NCI-H524 treated with DMSO at 0.1 percent for 48 hours (cell line): Measurements from ENCODE around the gene SLC2A10.

Experiments used
- DNase-seq: peaks from one replicate; lab custom pipeline; 2025; lab: John Stamatoyannopoulos, UW

Gene SLC2A10

GRCh38 chr20:46703435-46703834 is 6.0 kb upstream of the SLC2A10 start:
- DNase-seq, result no peak

- no peak for DNase-seq
Measured at GRCh38 chr20:46704714-46705377, 4.6 kb upstream of the SLC2A10 start.

GRCh38 chr20:46705378-46705729 is 4.1 kb upstream of the SLC2A10 start:
- no peak for DNase-seq

GRCh38 chr20:46706242-46706641 is 3.2 kb upstream of the SLC2A10 start:
- DNase-seq, result no peak

- no peak for DNase-seq
Measured at GRCh38 chr20:46708172-46708860, 1.1 kb upstream of the SLC2A10 start.

- no peak for DNase-seq
Measured at GRCh38 chr20:46709055-46709458, 392 bp upstream of the SLC2A10 start.

GRCh38 chr20:46710153-46710913 is 884 bp downstream of the SLC2A10 start:
- no peak for DNase-seq

GRCh38 chr20:46712056-46712636 is 2.7 kb downstream of the SLC2A10 start:
- DNase-seq, result peak; percentile 32

- DNase-seq, result no peak
Measured at GRCh38 chr20:46713957-46714834, 4.7 kb downstream of the SLC2A10 start.

GRCh38 chr20:46715292-46715756 is 5.9 kb downstream of the SLC2A10 start:
- no peak for DNase-seq

DNA sequence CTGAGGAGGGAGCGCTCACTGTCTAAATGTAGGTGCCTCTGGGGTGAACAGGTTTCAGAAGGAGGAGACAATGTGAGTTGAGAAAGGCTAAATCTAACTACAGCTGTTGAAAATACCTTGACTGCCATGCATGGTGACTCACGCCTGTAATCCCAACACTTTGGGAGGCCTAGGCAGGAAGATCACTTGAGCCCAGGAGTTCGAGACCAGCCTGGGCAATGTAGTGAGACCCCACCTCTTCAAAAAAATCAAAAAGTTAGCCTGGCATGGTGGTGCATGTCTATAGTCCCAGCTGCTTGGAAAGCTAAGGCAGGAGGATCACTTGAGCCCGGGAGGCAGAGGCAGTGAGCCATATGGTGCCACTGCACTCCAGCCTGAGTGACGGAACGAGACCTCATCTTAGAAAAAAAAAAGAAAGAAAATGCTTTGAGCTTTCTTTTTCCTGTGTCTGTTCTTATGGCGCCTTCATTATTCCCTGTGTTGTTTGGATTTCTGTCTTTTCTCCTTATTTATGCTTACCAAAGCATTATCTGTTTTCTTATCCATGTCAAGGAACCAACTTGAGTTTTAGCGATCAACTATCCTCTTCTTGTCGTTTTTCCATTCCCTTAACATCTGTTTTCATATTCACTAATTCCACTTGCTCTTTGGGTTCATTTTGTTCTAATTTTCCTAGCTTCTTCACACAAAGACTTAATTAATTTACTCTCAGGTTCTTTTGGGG is 8.5 kb downstream of the SLC2A10 start:
- DNase-seq, result peak; percentile 57

DNA sequence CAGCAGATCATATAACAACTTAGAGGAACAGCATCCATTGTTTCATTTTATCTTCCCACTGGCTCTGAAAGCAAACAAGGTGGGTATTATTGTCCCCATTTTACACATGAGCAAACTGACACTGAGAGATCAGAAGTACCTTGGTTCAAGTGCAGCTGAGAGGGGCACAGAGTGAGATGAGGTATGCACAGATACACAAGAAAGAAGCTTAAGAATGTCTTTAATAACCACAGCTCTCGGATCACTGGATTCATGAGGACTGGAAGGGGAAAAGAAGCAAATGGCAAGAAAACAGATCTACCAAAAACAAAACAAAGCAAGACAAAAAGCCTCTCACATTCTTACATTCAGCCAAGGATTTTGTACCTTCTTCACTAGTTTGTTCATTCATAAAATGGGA is 10.6 kb downstream of the SLC2A10 start:
- DNase-seq, result no peak

- DNase-seq, result no peak
Measured at GRCh38 chr20:46720776-46721425, 11.5 kb downstream of the SLC2A10 start.

- DNase-seq, result no peak
Measured at GRCh38 chr20:46721476-46721875, 12.0 kb downstream of the SLC2A10 start.

DNA sequence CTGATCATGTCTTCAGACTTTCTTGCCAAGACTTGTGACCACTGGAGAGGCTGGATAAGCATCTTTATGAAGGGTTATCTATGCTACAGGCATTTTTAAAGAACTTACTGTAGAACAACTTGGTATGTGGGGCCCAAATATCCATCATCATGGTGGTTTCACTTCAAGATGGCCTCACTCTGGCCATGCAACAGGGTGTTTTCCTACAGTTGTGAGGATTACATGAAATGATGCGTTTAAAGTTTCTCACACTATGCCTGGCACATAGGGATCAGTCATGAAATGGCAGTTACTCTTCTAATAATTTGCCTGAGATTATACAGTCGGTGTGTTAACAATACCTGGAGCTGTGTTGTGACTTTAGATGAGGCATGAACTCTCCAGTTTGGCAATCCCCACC is 13.0 kb downstream of the SLC2A10 start:
- DNase-seq, result no peak

DNA sequence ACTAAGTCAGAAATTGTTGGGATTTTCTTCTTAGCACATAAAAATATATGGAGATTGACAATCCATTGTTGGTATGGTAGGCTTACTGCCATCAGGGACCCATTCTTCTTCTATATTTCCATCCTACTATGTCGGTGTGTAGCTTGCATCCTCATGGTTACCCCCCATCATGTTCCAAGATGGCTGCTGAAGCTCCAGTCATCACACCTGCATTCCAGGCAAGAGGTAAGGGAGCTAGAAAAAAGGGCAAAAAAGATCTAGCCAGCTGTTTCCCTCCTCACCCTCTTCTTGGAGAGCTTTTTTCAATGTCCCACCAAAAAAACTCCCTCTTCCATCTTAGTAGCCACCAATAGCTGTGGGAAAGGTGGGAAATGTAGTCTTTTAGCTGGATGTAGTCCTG is 13.6 kb downstream of the SLC2A10 start:
- DNase-seq, result no peak

- no peak for DNase-seq
Measured at GRCh38 chr20:46724343-46724959, 15.0 kb downstream of the SLC2A10 start.

- no peak for DNase-seq
Measured at GRCh38 chr20:46725186-46726165, 16.0 kb downstream of the SLC2A10 start.

DNA sequence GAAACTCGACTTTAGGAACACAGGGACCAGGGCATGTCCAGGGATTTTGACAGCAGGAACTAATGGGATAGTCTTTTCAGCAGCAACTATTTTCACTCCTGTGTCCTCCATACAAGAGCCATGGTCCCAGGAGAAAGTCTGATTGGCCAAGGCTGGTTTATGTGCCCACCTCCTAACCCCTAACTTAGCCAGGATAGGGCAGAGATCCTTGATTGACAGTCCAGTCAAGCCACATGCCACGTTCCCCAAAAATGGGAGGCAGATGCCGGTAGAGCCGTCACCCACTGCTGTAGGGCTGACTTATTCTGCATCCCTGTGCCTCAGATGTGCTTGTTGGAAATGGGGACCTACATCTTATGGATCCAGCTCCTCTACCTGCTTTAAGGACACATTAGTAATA is 22.3 kb downstream of the SLC2A10 start:
- DNase-seq, result no peak
